Activated T-cell treated with anti-CD3 and anti-CD28 coated beads for 48 hours (primary cell): ENCODE data around the gene KLF2.

Source experiments
- DNase-seq: peaks from one replicate; pipeline ENCODE4 v3.0.0-alpha.2; 2020; ENCODE audit warnings: low read depth

The KLF2 gene

DNA sequence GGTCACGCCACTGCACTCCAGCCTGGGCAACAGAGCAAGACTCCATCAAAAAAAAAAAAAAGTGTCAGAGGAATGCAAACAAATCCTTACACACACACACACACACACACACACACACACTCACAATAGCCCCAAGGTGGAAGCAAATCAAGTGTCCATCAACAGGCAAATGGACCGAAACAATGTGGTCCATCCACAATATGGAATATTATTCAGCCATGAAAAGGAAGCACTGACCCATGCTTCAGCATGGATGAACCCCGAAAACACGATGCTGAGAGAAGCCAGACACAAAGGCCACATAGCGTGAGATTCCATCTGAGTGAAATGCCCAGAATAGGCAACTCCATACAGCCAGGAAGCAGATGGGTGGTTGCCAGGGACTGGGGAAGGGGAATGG is 16.5 kb upstream of the KLF2 start:
- DNase-seq: no peak

GRCh38 chr19:16309643-16310042 is 15.0 kb upstream of the KLF2 start:
- no peak for DNase-seq

- no peak for DNase-seq
Observed at GRCh38 chr19:16315825-16316505, 8.7 kb upstream of the KLF2 start.

GRCh38 chr19:16316506-16316882 is 8.1 kb upstream of the KLF2 start:
- DNase-seq: no peak

DNA sequence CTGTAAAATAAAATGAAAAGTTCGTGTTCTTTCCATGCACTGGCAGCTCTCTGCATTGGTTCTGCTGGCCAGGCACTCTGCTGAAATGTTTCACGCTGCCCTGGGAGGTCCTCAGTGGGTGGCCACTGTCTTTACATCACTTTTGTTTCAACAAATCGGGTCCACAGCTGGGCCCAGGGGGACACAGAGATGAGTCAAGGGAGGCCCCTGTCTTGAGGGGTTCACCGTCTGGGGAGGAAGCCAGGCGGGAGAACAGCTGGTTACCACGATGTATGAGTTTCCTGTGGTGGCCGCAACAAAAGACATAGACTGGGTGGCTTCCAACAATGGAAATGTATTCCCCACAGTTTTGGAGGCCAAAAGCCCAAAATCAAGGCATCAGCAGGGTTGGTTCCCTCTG is 5.1 kb upstream of the KLF2 start:
- DNase-seq: no peak

GRCh38 chr19:16320987-16321386 is 3.6 kb upstream of the KLF2 start:
- no peak for DNase-seq

- no peak for DNase-seq
Observed at GRCh38 chr19:16325161-16325527, 518 bp downstream of the KLF2 start.

DNA sequence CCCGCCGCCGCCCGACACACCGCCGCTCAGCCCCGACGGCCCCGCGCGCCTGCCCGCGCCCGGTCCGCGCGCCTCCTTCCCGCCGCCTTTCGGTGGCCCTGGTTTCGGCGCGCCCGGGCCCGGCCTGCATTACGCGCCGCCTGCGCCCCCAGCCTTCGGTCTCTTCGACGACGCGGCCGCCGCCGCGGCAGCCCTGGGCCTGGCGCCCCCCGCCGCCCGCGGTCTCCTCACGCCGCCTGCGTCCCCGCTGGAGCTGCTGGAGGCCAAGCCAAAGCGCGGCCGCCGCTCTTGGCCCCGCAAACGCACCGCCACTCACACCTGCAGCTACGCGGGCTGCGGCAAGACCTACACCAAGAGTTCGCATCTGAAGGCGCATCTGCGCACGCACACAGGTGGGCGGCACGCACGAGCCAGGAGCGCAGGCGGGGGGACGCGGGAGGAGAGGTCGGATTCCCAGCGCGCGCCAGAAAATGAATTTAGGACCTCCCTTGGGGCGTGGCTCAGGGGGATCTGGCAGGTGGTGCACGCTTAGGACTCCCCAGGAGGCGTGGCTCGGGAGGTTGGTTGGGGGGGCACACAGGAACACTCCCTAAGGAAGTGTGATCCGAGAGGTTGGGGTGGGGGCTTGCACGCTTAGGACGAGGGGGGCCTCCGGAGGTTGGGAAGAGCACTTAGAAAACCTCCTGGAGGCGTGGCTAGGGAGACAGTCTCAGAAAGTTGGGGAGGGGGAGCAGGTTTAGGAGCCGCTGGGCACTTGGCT is 1.2 kb downstream of the KLF2 start:
- DNase-seq: no peak

DNA sequence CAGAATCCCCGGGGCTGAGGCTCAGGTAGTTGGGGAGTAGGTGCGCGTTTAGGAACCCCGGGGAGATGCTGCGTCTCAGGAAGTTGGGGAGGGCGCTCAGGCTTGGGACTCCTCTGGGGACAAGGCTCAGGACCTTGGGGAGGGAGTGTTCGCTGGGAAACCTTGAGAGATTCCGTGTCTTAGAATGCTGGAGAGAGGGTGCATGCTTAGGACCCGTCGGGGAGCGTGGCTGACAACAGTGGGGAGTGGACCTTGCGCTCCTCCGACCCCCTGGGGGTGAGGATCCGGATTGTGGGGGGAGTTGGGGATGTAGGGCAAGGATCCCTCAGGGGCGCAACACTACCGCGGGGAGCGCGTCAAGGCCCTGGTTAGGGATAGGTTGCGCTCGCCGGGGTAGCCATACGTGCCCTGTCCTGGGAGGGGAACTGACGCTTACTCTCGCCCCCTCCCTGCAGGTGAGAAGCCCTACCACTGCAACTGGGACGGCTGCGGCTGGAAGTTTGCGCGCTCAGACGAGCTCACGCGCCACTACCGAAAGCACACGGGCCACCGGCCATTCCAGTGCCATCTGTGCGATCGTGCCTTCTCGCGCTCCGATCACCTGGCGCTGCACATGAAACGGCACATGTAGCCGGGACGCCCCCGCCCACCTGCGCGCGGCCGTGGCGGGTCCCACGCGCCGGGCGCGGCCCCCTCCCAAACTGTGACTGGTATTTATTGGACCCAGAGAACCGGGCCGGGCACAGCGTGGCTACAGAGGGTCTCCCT is 2.0 kb downstream of the KLF2 start:
- no peak for DNase-seq

DNA sequence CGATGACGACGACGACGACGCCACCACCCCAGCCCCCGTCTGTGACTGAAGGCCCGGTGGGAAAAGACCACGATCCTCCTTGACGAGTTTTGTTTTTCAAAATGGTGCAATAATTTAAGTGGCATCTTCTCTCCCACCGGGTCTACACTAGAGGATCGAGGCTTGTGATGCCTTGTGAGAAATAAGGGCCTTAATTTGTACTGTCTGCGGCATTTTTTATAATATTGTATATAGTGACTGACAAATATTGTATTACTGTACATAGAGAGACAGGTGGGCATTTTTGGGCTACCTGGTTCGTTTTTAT is 2.5 kb downstream of the KLF2 start:
- DNase-seq: no peak

DNA sequence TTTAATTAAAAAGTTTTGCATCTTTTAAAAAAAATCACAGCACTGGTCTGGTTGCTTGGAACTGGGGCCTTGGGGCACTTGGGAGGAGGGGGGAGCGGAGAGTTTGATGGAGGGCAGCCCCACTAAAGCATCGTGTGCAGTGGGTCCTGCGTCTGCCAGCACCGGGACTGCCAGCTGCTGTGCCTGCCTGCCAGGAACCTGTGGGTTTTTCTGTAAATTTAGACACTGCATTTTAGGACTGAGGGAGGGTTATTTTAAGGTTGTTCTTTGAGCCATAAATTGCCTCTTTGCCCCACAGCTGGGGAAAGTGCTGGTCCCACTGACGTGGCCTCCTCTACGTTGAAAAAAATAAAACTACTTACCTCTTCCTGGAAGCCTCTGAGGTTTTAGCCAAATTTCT is 2.9 kb downstream of the KLF2 start:
- DNase-seq: no peak

GRCh38 chr19:16327911-16328823 is 3.5 kb downstream of the KLF2 start:
- no peak for DNase-seq

- no peak for DNase-seq
Observed at GRCh38 chr19:16328824-16329482, 4.3 kb downstream of the KLF2 start.

DNA sequence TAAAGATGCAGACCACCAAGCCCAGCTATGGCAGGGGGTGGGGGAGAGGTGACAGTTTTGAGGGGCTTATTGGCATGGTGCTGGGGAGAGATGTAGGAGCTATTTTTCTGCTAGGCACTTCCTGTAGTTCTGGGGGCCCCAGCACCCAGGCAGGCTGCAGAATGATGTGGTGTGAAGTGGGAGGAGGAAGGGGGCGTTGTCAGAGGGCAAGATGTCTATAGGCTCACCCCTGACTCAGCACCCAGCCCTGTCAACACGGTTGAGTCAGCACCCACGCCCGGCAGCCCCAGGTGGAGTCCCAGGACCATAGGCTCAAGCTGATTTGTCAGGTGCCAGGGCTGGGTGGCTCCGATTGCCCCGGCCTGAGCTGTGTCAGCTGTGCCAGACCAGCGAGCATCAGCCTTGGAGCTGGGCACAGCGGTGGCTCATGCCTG is 5.8 kb downstream of the KLF2 start:
- DNase-seq: peak; percentile 88

GRCh38 chr19:16330806-16331690 is 6.4 kb downstream of the KLF2 start:
- no peak for DNase-seq

DNA sequence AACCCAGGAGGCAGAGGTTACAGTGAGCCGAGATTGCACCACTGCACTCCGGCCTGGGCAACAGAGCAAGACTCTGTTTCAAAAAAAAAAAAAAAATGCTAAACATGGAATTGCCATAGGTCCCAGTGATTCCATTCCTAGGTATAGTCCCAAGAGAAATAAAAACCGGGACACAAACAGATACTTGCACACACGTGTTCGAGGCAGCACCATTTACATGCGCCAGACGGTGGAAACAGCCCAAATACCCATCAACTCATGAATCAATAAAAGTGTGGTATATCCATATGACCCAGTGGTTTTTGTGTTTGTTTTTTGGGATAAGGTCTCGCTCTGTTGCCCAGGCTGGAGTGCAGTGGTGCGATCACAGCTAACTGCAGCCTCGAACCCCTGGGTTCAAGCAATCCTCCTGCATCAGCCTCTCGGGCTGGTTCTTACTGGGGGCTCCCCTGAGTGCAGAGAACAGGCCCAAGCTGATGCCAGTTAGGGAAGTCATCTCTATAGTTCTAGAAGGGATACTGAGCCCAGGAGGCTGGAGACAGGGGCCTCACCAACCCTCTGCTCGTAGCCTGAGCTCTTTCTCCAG is 8.5 kb downstream of the KLF2 start:
- DNase-seq: no peak

GRCh38 chr19:16334411-16334810 is 9.8 kb downstream of the KLF2 start:
- no peak for DNase-seq

DNA sequence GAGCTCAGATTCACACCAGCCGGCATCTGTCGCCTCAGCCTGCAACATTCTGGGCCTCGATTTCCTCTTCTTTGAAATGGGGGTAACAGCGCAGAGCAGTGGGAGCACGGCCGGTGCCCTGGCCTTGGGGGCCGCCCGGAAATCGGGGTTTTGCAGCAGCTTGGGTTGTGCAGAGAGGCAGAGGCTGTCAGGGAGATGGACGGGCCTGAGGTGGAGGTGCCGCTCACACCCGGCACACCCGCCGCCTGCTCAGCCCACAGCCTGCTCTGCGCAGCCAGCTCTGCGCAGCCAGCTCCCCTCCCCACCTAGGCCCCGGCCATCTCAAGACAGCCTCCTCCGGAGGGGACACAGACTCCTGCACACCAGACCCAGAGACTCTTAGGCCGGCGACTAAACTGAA is 10.6 kb downstream of the KLF2 start:
- no peak for DNase-seq

GRCh38 chr19:16336571-16336970 is 11.9 kb downstream of the KLF2 start:
- DNase-seq: no peak

GRCh38 chr19:16337809-16338469 is 13.3 kb downstream of the KLF2 start:
- no peak for DNase-seq
